GM19025 (cell line): ENCODE results near the gene STX7.

Experiments
- ATAC-seq: cut with Tn5 transposase; IDR thresholded peaks from one replicate; pipeline ENCODE4 v1.9.1; 2021; ENCODE audit warnings: mild to moderate bottlenecking, low read depth, moderate library complexity; ENCODE audit not compliant: unreplicated experiment

Gene STX7

GRCh38 chr6:132479131-132479530, 33.8 kb downstream of the STX7 start:
- ATAC-seq = no peak

GRCh38 chr6:132478674-132479073, 34.2 kb downstream of the STX7 start:
- no peak for ATAC-seq

- ATAC-seq = no peak
These were observed 34.6 kb downstream of the STX7 start for GRCh38 chr6:132478266-132478665.

GRCh38 chr6:132476688-132477087, 36.2 kb downstream of the STX7 start:
- ATAC-seq = no peak

GRCh38 chr6:132475925-132476324, 37.0 kb downstream of the STX7 start:
- ATAC-seq = no peak

GRCh38 chr6:132471787-132472186, 41.1 kb downstream of the STX7 start:
- ATAC-seq = no peak

GRCh38 chr6:132466952-132467351, 46.0 kb downstream of the STX7 start:
- no peak for ATAC-seq

- ATAC-seq = no peak
These were observed 47.1 kb downstream of the STX7 start for GRCh38 chr6:132465530-132466485.

- ATAC-seq = no peak
These were observed 48.2 kb downstream of the STX7 start for GRCh38 chr6:132464538-132465256.

GRCh38 chr6:132461958-132462357, 51.0 kb downstream of the STX7 start:
- ATAC-seq = no peak

- no peak for ATAC-seq
These were observed 53.3 kb downstream of the STX7 start for GRCh38 chr6:132459605-132459952.

- ATAC-seq = no peak
These were observed 53.9 kb downstream of the STX7 start for GRCh38 chr6:132458887-132459604.

- peak; percentile 92 for ATAC-seq
These were observed 56.2 kb downstream of the STX7 start for GRCh38 chr6:132456700-132457143.

- ATAC-seq = no peak
These were observed 66.1 kb downstream of the STX7 start for GRCh38 chr6:132446855-132447241.

- no peak for ATAC-seq
These were observed 66.6 kb downstream of the STX7 start for GRCh38 chr6:132446141-132446854.

- no peak for ATAC-seq
These were observed 67.5 kb downstream of the STX7 start for GRCh38 chr6:132445201-132445951.

GRCh38 chr6:132443206-132443605, 69.7 kb downstream of the STX7 start:
- no peak for ATAC-seq

GRCh38 chr6:132430110-132430509, 82.8 kb downstream of the STX7 start:
- no peak for ATAC-seq

GRCh38 chr6:132425176-132425575, 87.7 kb downstream of the STX7 start:
- ATAC-seq = no peak

GRCh38 chr6:132423839-132424238, 89.1 kb downstream of the STX7 start:
- no peak for ATAC-seq
